HCEC 1CT (cell line): Measurements from ENCODE around the gene SBDS.
"Not testable (repeated sequence)": the region's sequence is repeated elsewhere in the genome, so short reads cannot be mapped to it uniquely, and the experiment has no call there.

Source experiments
- DNase-seq: peaks from one replicate; pipeline ENCODE4 v3.0.0-alpha.2; 2017

The SBDS gene

DNA sequence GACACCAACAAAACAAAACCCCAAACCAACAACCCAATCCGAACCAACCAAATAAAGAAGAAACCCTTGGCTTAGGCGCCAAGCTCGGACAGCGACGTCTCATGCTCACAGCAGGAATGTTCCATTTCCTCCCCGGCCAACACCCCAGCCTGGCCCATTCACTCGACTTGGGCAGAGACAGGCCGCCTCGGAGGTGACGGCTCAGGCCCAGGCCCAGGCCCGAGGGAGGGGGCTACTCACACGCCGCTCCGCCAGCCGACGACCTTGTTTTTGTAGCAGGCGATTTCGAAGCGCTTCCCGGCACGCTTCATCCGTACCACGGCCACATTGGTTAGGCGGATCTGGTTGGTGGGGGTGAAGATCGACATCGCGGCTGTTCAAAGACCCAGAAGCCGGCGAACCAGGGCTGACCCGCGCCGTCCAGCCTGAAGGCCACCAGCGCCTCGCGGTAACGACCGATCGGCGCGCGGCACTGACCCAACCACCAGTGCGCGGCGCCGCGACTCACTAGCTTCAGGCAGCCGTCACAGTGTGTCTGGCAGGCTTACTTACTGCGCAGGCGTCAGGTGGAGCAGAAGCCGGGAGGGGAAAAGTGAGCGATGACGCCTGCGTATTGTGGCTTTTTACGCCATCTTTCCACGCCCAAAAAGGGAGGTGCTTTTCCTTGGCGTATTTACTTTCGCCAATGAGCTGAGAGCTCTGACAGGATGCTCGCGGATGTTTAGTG is at the start of gene SBDS:
SBDS (minus strand) TSS at position 537 of the 727 bp plus-strand sequence; CDS start at position 368, 169 bp downstream.
- DNase-seq, result peak; percentile 98

DNA sequence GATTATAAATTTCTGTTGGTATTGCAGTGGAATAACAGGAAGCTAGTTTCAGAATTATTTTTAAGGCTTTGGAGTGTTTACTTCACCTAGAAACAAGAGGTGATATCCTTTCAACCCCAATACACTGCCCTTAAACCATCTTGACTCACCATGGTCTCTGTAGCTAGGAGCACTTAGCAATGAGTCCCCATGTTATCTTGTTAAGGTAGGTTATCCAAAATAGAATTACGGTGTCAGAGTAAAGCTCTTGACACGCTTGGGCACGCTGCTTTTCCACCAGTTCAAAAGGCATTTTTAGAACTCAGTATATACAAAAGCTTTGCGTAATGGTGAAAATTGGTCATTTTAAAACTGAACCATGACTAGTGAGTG is 48.2 kb upstream of the SBDS start:
- not testable (repeated sequence) for DNase-seq

DNA sequence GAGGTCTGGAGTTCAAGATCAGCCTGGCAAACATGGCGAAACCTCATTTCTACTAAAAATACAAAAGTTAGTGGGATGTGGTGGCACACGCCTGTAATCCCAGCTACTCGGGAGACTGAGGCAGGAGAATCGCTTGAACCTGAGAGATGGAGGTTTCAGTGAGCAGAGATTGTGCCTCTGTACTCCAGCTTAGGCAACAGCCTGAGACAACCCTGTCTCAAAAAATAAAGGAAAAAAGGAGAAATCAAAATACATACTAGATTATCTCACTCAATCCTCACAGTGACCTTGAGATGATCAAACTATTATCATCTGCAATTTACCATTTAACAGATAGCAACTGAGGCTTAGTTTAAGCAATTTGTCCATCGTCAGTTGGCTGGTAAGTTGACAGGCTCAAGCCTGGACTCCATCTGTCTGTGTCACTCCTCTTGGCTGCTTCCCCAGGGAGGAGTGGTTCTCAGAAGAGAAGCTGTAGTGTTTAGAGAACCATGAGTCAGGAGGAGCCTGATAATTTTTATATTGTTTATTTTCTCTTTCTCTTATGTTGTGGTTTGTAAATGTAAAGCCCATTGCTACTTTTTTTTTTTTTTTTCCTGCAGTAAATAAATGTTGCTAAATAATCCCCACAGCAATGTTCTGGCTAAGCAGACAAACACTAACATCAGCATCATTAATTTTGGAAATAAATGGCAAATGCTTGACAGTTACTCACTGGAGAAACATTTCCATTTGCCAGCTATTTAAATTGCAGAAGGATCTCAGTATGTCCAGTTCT is 47.6 kb upstream of the SBDS start:
- peak; percentile 70 for DNase-seq

DNA sequence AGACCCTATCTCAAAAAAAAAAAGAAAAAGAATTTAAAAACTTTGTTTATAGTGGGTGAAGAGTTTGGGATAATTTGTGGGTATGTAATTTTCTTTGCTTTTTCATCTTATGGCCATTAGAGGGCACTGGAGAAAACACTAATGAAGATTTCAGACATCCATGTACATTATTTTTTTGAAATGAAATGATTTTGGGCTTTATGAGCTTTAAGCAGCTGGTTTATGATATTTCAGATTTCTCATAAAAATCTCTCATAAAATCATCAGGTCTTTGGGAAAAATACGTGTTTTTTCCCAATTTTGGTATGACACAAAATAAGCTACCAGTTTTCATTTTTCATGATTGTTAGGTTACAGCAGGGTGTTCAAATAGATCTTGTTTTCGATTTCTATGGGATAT is 45.4 kb upstream of the SBDS start:
- DNase-seq, result not testable (repeated sequence)

DNA sequence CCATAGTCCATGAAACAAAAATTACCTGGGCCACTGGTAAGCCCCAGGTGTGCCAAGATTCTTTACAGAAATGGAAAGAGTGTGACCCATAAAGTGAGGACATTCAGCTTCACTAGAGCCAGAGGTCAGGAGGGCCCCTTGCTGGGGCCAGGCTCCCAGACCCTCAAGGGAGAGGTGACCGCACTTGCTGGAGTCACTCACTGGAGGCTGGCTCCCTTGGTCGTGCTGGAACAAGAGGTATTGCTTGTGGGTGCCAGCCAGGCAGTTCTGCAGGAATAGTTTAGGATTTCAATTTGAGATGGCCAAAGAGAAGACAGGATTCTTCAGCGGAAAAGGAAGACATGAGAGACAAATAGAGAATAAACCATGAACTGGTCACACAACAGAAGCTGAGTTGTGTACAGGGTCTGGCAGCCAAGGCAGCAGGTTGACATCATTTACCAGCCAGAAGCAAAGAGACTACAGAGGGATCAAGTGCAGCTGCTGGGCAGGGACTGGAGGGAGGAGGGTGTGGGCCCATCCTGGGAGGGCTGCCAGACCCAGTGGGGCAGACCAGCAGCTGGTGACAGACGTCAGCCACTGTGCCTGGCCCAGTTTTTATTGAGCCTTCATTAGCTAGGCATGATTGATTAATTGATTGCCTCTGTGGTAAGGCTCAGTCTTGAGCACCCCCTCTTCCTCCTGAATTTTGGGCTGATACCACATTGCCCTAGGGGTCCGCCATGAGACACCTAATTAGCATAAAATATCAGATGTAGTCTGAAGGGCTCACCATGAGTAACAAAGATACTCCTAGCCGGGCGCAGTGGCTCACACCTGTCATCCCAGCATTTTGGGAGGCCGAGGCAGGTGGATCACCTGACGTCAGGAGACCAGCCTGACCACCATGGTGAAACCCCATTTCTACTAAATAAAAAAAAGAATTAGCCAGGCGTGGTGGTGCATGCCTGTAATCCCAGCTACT is 41.3 kb upstream of the SBDS start:
- not testable (repeated sequence) for DNase-seq

DNA sequence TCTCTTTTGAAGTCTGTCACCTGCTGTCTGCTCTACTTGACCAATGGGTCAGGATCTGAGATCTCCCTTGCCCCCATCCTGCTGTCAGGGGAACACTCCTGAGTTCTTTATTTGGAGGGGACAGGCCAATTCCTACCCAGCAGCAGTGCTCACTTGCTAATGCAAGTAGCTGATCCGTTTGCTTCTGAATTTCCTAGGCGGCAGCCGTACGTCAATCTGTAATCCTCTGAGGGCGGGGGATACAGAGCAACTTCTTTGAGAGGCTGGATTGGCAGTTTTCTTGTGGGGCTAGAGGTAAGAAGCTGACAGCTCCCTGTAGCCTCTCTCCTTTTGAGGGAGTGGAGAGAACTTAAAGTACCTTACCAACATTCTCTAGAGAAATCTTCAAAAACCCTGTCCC is 37.9 kb upstream of the SBDS start:
- DNase-seq, result no peak

DNA sequence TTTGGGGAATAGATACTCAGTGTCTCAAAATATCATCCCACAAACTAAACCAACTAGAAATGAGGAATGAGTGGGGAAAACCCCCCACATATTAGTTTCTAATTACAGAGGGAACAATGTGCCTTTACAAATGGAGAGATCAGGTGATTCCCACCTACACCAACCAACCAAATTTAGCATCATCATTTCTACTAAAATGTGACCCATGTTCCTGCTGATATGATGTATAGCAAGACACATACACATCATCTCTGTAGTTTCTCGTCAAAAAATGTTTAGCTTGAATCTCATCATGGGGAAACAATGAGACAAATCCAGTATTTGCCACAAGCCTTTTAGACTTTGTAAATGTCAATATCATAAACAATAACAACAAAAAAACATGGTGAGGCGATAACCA is 36.3 kb upstream of the SBDS start:
- not testable (repeated sequence) for DNase-seq

DNA sequence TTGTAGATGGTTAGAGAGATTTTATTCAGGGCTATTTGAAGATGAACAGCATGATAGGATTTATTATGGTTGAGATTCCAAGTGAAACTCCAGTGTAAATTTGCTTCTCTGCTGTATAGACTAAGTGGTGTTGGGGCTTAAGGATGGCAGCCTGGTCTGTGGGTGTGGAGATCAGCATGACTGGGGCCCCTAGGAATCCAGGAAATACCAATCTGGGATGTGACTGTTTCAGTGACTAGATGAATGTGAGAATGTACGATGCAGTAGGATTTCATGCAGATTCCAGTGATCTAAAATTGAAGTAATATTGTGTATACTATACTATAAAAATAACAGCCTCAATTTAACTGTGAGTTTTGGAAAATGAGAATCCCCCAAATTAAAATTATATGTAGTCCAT is 30.1 kb upstream of the SBDS start:
- DNase-seq, result peak; percentile 64

DNA sequence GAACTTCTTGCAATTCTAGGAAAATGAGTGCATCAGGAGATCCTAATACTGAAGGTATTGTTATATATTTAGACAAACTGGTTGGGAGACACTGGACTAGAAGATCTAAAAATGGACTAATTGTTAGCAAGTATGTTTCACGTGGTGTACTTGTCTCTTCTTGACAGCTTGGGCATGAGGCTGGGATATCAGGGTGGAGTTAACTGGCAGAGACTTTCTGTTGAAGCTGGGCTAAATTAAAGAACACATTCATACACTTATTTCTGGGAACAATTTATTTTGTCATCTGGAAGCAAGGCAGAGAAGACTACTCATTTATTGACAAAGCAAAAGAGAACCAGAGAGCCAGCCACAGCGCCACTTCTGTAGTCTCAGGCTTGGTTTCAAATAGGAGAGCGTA is 27.1 kb upstream of the SBDS start:
- DNase-seq, result no peak

DNA sequence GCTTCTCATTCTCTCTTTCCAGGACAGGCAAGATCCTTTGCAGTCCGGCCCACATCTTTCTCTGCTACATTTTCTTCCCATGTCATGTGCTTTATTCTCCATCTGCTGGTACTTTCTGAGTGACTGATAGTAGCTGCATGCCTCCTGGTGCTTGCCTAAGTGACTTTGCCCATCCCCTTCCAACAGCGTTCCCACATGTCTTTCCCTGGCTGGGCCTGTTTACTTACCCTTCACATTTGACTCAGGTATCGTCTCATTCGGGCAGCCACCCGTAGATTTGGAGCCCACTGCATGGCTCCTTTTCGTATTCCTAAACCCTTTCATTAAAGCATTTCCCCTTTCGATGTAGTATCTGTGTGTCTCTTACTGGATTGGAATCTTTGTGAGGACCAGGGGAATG is 25.9 kb upstream of the SBDS start:
- no peak for DNase-seq

DNA sequence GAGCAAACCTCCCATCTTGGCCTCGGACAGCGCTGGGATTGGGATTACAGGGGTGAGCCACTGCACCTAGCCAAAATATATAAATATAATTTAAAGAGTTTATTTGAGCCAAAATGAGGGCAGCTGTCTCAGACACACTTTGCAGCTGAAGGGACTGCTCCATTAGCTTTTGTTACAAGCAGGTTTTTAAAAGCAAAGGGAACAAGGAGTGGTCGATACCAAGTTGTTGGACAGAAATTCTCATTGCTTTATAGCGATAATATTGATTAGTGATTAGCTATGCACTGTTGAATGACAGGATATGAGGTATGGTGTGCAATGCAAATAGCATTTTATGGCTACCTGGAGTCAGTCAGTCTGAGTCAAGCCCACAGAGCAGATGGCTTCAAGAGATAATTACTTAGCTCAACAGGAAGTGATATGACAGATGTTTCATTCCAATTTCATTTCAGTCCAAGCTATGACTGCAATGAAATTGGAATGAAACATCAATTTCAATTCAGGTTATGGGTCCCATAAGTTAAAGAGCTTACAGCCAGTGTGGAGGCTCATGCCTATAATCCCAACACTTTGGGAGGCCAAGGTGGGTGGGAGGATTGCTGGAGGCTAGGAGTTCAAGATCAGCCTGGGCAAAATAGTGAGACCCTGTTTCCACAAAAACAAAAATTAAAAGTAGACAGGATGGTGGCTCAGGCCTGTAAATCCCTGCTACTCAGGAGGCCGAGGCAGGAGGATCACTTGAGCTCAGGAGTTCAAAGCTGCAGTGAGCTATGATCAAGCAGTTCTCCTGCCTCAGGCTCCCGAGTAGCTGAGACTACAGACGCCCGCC is 24.4 kb upstream of the SBDS start:
- DNase-seq, result peak; percentile 25

DNA sequence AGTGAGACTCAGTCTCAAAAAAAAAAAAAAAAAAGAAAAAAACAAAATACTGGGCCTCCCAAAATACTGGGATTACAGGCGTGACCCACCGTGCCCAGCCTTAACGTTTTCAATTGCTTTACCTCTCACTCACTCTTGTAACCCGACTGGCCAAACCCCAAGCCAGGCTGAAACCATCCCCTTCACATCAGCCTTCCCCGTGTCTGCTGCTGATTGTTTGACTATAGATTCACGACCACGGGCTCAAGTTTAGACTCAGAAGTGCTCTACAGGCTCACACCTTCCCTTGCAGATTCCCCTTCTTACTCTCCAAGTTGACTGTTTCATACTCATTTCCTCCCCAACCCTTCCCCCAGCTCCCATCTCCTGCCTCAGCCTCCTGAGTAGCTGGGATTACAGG is 23.6 kb upstream of the SBDS start:
- no peak for DNase-seq

DNA sequence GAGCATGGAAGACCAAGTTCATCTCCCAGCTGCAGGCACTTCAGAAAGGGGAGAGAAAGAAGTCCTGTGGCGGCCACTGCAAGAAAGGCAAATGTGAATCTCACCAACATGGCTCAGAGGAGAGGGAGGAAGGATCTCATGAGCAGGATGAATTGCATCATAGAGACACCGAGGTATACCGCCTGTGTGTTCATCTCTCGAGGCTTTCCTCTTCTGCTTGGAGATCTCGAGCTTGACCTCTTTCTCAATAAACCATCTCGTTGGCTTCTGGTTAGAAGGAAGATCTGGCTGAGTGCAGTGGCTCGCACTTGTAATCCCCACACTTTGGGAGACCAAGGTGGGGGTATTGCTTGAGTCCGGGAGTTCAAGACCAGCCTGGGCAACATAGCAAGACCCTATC is 22.6 kb upstream of the SBDS start:
- not testable (repeated sequence) for DNase-seq

DNA sequence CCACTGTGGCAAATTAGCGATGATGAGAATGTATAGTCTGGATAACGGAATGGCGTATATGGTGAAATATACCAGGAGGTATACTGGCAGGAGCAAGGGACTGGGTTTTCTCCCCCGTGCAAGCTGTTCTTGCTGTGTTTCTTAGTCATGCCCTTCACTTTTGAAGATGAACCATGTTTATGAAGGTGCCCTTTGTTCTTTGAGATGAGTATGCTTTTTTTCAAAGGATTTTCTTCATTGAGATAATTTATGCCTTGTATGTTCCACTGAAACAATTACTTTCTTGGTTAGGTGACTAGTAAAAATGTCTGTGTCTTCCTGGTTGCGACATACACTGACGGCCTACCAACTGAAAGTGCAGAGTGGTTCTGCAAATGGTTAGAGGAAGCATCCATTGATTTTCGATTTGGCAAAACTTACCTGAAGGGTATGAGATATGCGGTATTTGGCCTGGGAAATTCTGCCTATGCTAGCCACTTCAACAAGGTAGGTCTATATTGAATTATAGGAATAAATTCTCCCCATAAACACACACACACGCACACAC is 18.8 kb upstream of the SBDS start:
- DNase-seq, result not testable (repeated sequence)

DNA sequence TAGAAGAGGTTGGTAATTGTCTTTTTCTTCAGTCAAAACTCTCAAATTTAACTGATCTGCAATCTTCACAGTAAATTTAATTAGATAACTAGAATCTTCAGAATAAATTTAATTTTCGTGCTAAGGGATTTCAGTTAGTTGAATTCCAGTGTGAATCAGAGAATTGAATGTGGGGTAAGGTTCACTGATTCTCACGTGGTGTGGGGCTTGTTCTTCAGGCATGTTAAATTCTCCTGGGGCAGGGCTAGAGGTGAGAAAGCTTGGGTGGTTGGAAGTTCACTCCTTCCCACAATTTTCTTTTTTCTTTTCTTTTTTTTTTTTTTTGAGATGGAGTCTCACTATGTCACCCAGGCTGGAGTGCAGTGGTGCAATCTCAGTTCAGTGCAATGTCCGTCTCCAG is 14.3 kb upstream of the SBDS start:
- DNase-seq, result not testable (repeated sequence)

DNA sequence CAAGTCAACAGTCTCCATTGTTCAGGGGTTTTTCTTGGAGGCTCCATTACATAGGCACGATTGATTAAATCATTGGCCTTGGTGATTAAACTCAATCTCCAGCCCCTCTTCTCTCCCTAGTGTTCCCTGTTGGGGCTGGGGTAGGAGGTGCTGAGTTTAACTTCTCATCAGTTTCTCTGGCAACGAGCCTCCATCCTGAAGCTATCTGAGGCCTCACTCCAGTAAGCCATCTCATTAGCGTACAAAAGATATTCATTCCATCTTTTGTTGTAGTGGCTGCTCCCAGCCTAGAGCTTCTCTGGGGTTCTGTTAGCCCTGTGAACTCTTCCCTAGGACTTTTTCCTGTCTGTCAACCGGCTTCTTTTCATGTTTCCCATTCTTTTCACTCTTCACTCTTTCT is 12.9 kb upstream of the SBDS start:
- DNase-seq, result no peak

DNA sequence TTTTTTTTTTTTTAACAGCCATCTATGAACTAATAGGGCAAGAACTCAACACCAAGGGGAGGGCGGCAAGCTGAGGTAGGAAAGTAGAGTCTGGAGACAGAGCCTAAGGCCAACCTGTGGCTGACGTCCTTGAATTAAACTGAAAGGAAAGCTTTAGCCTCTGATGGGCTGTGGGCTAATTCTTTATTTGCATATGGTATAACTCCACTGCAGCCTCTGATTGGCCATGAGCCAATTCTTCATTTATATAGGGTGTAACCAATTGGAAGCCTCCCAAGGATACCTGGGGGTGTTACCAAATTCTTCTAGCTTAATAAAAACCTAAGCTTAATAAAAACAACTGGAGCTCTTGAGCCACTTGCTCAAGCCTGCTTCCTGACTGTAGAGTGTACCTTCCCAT is 11.6 kb upstream of the SBDS start:
- no peak for DNase-seq

DNA sequence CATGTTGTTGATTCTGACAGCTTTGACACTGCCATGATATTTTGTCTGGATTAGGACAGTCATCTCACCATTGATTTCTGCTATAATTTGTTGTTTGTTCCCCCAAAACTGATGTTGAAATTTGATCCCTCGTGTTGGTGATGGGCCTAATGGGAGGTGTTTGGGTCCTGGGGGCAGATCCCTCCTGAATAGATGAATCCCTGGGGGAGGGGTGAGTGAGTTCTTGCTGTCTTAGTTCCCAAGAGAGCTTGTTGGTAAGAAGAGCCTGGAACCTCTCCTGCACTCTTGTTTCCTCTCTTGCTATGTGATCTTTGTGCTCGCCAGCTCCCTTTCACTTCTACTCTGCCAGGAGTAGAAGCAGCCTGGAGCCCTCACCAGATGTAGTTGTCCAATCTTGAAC is 8.8 kb upstream of the SBDS start:
- DNase-seq, result not testable (repeated sequence)

DNA sequence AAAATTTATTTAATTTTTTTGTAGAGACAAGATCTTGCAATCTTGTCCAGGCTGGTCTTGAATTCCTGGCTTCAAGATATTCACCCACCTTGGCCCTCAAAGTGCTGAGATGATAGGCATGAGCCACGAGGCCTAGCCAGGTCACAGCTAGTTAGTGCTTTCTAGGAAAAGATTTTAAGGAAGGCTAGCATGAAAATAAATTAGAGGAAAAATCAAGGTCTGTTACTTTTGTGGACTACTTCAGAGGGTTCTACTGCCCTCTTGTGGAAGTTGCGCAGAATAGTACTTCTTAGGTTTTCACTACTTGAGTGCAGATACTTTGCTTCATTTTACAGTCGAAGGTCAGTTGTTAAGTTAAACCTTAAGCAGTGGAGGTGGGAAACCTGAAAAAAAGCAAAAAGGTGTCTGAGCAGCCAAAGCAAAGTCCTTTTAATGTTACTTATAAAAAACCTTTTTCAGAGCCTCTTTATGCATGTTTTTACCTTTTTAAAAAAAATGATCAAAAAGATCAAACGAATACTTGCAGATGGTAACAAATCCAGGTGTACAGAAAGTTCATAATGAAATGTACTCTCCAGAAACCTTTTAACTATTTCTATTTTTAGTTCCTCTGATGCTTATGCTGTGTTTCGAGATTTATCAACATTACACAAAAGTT is 5.3 kb upstream of the SBDS start:
- DNase-seq, result peak; percentile 21

DNA sequence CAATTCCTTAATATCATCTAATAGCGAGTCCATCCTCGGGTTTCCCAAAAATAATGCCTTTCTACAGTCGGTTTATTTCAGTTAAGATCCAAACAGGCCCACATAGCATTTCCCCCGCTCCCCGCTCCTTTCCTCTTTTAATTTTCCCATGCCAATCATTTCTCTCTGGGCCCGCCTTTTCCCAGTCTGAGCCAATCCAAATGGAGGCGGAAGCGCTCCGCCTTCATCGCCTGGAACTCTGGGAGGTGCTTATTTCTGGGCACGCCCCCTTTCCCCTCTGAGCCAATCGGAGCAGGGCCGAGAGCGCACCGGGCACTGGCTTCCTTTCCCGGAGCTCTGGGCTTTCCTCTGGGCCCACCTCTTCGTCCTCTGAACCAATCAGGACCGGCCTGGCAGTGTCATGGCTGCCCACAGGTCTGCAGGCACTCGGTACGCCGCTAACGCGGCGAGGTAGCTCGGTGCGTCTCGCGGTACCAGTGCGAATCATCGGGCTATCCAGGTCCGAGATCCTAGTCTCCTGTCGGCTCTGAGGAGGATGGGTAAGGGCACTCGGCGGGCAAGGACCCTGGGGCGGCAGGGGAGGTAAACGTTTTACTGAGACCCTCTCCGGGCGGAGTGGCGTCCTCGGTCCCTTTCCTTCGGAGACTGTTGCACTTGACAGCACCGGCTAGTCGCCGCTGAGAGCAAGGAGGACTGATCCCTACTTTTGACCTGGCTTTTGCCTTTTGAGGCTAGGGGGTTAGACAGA is 1.2 kb upstream of the SBDS start, which contains the start of gene TYW1:
TYW1 (plus strand) TSS at position 390 of the 748 bp plus-strand sequence; CDS start at position 536, 146 bp downstream.
- DNase-seq, result peak; percentile 97

DNA sequence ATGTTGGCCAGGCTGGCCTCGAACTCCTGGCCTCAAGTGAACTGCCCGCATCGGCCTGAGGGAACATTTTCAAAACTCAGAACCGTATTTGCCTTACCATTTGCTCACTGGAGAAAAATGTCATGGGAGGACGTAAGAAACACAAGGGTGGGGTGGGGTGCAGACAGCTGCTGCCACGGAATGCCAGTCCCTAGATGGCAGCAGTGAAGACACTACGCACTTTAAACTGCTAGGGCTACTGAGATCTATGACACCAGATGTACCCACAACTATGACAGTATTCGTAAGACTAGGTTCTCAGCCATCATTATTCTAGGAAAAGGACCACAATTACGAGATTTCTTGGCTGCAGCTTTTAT is 716 bp downstream of the SBDS start:
- peak; percentile 86 for DNase-seq
